H9 (cell line): ENCODE data around the gene KCMF1. TPM values are rescaled to one million over a fixed set of nuclear protein-coding genes. Genes with fewer than 3 reads are reported as not detected.
A peak's percentile ranks its signal among the peaks of the same experiment; 100 is the strongest.

ENCODE experiments used
- DNase-seq: peaks from one replicate; pipeline ENCODE4 v3.0.0-alpha.2; 2017
- H2AFZ ChIP-seq: one replicate; pipeline ENCODE4 v1.6.1; 2013; ENCODE audit warnings: mild to moderate bottlenecking, low read length, control low read depth, moderate library complexity
- H2AK5ac ChIP-seq: 2 replicates; pipeline ENCODE4 v1.6.1; 2013; ENCODE audit warnings: low read length, control low read depth, mixed read lengths; ENCODE audit not compliant: insufficient read length
- H2BK120ac ChIP-seq: one replicate; pipeline ENCODE4 v1.6.1; 2013; ENCODE audit warnings: low read depth, mild to moderate bottlenecking, low read length, control low read depth, inconsistent platforms; ENCODE audit not compliant: poor library complexity, severe bottlenecking
- H2BK12ac ChIP-seq: 2 replicates; pipeline ENCODE4 v1.6.1; 2013; ENCODE audit warnings: low read length, control low read depth, mixed read lengths, low read depth; ENCODE audit not compliant: insufficient read length
- H2BK15ac ChIP-seq: 2 replicates; pipeline ENCODE4 v1.6.1; 2013; ENCODE audit warnings: low read depth, low read length, control low read depth
- H2BK20ac ChIP-seq: one replicate; pipeline ENCODE4 v1.6.1; 2013; ENCODE audit warnings: low read depth, mild to moderate bottlenecking, low read length, control low read depth, inconsistent platforms; ENCODE audit not compliant: poor library complexity, severe bottlenecking
- H2BK5ac ChIP-seq: 2 replicates; pipeline ENCODE4 v1.6.1; 2013; ENCODE audit warnings: low read length, control low read depth, mixed read lengths; ENCODE audit not compliant: insufficient read length
- H3K14ac ChIP-seq: 2 replicates; pipeline ENCODE4 v1.6.1; 2013; ENCODE audit warnings: low read length, control low read depth; ENCODE audit not compliant: insufficient read depth
- H3K18ac ChIP-seq: 2 replicates; pipeline ENCODE4 v1.6.1; 2013; ENCODE audit warnings: low read depth, mild to moderate bottlenecking, mixed read lengths, low read length, control low read depth; ENCODE audit not compliant: insufficient read length
- H3K23ac ChIP-seq: 2 replicates; pipeline ENCODE4 v1.6.1; 2013; ENCODE audit warnings: low read length, control low read depth, mixed read lengths, low read depth; ENCODE audit not compliant: insufficient read length
- H3K23me2 ChIP-seq: 2 replicates; pipeline ENCODE4 v1.6.1; 2013; ENCODE audit warnings: low read depth, mild to moderate bottlenecking, mixed read lengths, low read length, control low read depth; ENCODE audit not compliant: insufficient read length, poor library complexity, severe bottlenecking
- H3K27ac ChIP-seq: 2 replicates; pipeline ENCODE4 v1.5.1; 2013; ENCODE audit warnings: low read length, control low read depth, mixed read lengths, low read depth; ENCODE audit not compliant: insufficient read length
- H3K27me3 ChIP-seq: 2 replicates; pipeline ENCODE4 v1.6.1; 2013; ENCODE audit warnings: low read length, control low read depth, inconsistent platforms; ENCODE audit not compliant: insufficient read depth
- H3K4ac ChIP-seq: 2 replicates; pipeline ENCODE4 v1.6.1; 2013; ENCODE audit warnings: low read depth, mild to moderate bottlenecking, control low read depth, inconsistent platforms, low read length, moderate library complexity
- H3K4me1 ChIP-seq: 2 replicates; pipeline ENCODE4 v1.6.1; 2013; ENCODE audit warnings: low read length, control low read depth, inconsistent platforms; ENCODE audit not compliant: insufficient read depth
- H3K4me2 ChIP-seq: 2 replicates; pipeline ENCODE4 v1.6.1; 2013; ENCODE audit warnings: low read length, control low read depth, mixed read lengths; ENCODE audit not compliant: insufficient read length, insufficient read depth
- H3K56ac ChIP-seq: 2 replicates; pipeline ENCODE4 v1.6.1; 2013; ENCODE audit warnings: low read depth, mild to moderate bottlenecking, mixed read lengths, low read length, control low read depth; ENCODE audit not compliant: insufficient read length
- H3K79me1 ChIP-seq: 2 replicates; pipeline ENCODE4 v1.6.1; 2013; ENCODE audit warnings: low read depth, mild to moderate bottlenecking, moderate library complexity, low read length, control low read depth, inconsistent platforms; ENCODE audit not compliant: insufficient read depth, poor library complexity, severe bottlenecking
- H3K79me2 ChIP-seq: 2 replicates; pipeline ENCODE4 v1.6.1; 2013; ENCODE audit warnings: low read length, control low read depth, inconsistent platforms; ENCODE audit not compliant: insufficient read depth
- H3K9ac ChIP-seq: 2 replicates; pipeline ENCODE4 v1.6.1; 2013; ENCODE audit warnings: low read length, control low read depth, mixed read lengths; ENCODE audit not compliant: insufficient read length; ENCODE audit errors: extremely low read depth
- H3K9me3 ChIP-seq: one replicate; pipeline ENCODE4 v1.6.1; 2013; ENCODE audit warnings: low read depth, low read length, inconsistent platforms; ENCODE audit not compliant: control insufficient read depth
- H3T11ph ChIP-seq: one replicate; pipeline ENCODE4 v1.6.1; 2013; ENCODE audit warnings: mild to moderate bottlenecking, low read length, control low read depth, inconsistent platforms
- H4K20me1 ChIP-seq: one replicate; pipeline ENCODE4 v1.6.1; 2013; ENCODE audit not compliant: control insufficient read depth, insufficient read length, insufficient read depth
- H4K5ac ChIP-seq: 2 replicates; pipeline ENCODE4 v1.6.1; 2013; ENCODE audit warnings: low read depth, mild to moderate bottlenecking, mixed read lengths, low read length, control low read depth; ENCODE audit not compliant: insufficient read length
- H4K8ac ChIP-seq: replicated peaks from 2 replicates; pipeline ENCODE4 v1.6.1; 2013; ENCODE audit warnings: low read length, control low read depth, mixed read lengths, low read depth; ENCODE audit not compliant: insufficient read length
- H4K91ac ChIP-seq: 2 replicates; pipeline ENCODE4 v1.6.1; 2013; ENCODE audit warnings: low read depth, mild to moderate bottlenecking, moderate library complexity, mixed read lengths, low read length, control low read depth; ENCODE audit not compliant: insufficient read length
- H3K27ac Mint-ChIP-seq, 3 experiments: 2 replicates in 2 of 3; 3 replicates in 1 of 3; pipeline ENCODE4 v1.8.0; 2020 to 2021; ENCODE audit warnings: mixed read lengths in 3 of 3, mild to moderate bottlenecking in 1 of 3, moderate library complexity in 1 of 3
- H3K27me3 Mint-ChIP-seq: 2 replicates; pipeline ENCODE4 v1.8.0; 2021; ENCODE audit warnings: low read depth, mild to moderate bottlenecking, moderate library complexity, mixed read lengths
- H3K36me3 Mint-ChIP-seq, 3 experiments: 2 replicates in 2 of 3; 3 replicates in 1 of 3; pipeline ENCODE4 v1.8.0; 2020 to 2021; ENCODE audit warnings: low read depth in 3 of 3, mixed read lengths in 3 of 3; ENCODE audit not compliant: insufficient read depth in 1 of 3
- H3K4me1 Mint-ChIP-seq, 2 experiments: 2 replicates each; pipeline ENCODE4 v1.8.0; 2020; ENCODE audit warnings: mixed read lengths in 2 of 2
- H3K4me3 Mint-ChIP-seq, 2 experiments: 2 replicates in 1 of 2; 3 replicates in 1 of 2; pipeline ENCODE4 v1.8.0; 2020 to 2021; ENCODE audit warnings: mild to moderate bottlenecking in 2 of 2, mixed read lengths in 2 of 2, moderate library complexity in 1 of 2
- H3K9me3 Mint-ChIP-seq, 2 experiments: 2 replicates in 1 of 2; 3 replicates in 1 of 2; pipeline ENCODE4 v1.8.0; 2020; ENCODE audit warnings: mild to moderate bottlenecking in 2 of 2, mixed read lengths in 2 of 2, moderate library complexity in 1 of 2
- WGBS: extraction: QIAGEN DNeasy Blood & Tissue Kit; methylation state at CpG from one replicate; pipeline ENCODE4 v1.1.7; 2013; ENCODE audit warnings: missing lambda C conversion rate, low lambda C conversion rate, mixed read lengths; ENCODE audit not compliant: insufficient read length; ENCODE audit errors: extremely low coverage; 5-methylcytosine and 5-hydroxymethylcytosine counted together
- total RNA-seq: library from RNA; stranded (reverse); gene quantifications from 2 replicates; pipeline ENCODE4 v1.2.1, GENCODE V29; 2021
- TF ChIP-seq, protein P1 (sequence below): fragments of 200-600 bp; sonication (generic); conservative IDR thresholded peaks from 3 replicates; pipeline ENCODE4 v1.8.0; 2021; ENCODE audit warnings: antibody characterized with exemption, mild to moderate bottlenecking

The KCMF1 gene
- total RNA-seq, 1 experiment from 2014 or later, result 113 TPM

GRCh38 chr2:84995826-84996225, 24.9 kb downstream of the KCMF1 start:
- Histone ChIP-seq H3K79me1 (peaks cover 4% of the 10 kb centered on the region), H2BK12ac (no peak overlapping the region), H3K14ac (no peak overlapping the region), H2BK120ac (no peak overlapping the region), H3K4me1 (no peaks in the 10 kb centered on the region), H3K9ac (no peak overlapping the region), H3K27me3 (no peaks in the 10 kb centered on the region), H3K23ac (no peak overlapping the region), H3T11ph (no peak overlapping the region), H3K4me2 (no peak overlapping the region), H4K91ac (no peak overlapping the region), H3K23me2 (no peaks in the 10 kb centered on the region), H3K79me2 (peaks cover 38% of the 10 kb centered on the region; the same call in 1 of the 2 replicates), H2BK5ac (no peak overlapping the region), H4K8ac (no peak overlapping the region), H3K4ac (no peak overlapping the region), H4K5ac (no peak overlapping the region), H2BK20ac (no peak overlapping the region), H2AFZ (no peak overlapping the region), H4K20me1 (no peaks in the 10 kb centered on the region), H3K18ac (no peak overlapping the region), H3K9me3 (no peaks in the 10 kb centered on the region), H2BK15ac (no peak overlapping the region), H3K56ac (no peak overlapping the region), H3K27ac (no peak overlapping the region), H2AK5ac (no peak overlapping the region)
- Mint-ChIP-seq H3K9me3 (no peaks in the 10 kb centered on the region), H3K4me3 (no peak overlapping the region), H3K27me3 (no peaks in the 10 kb centered on the region), H3K27ac (peak overlapping the region in 1 of 3 experiments; percentile 41; a peak in 1 of 7 replicates), H3K4me1 (peaks cover 2 to 7% of the 10 kb centered on the region in 2 experiments; a peak in 2 of 4 replicates), H3K36me3 (peaks cover 0 to 7% (median 7%) of the 10 kb centered on the region in 3 experiments; a peak in 3 of 7 replicates)
- no CpG with 5 or more reads among the region's 2 CpGs for WGBS
- DNase-seq, result no peak
- TF ChIP-seq, protein P1, sequence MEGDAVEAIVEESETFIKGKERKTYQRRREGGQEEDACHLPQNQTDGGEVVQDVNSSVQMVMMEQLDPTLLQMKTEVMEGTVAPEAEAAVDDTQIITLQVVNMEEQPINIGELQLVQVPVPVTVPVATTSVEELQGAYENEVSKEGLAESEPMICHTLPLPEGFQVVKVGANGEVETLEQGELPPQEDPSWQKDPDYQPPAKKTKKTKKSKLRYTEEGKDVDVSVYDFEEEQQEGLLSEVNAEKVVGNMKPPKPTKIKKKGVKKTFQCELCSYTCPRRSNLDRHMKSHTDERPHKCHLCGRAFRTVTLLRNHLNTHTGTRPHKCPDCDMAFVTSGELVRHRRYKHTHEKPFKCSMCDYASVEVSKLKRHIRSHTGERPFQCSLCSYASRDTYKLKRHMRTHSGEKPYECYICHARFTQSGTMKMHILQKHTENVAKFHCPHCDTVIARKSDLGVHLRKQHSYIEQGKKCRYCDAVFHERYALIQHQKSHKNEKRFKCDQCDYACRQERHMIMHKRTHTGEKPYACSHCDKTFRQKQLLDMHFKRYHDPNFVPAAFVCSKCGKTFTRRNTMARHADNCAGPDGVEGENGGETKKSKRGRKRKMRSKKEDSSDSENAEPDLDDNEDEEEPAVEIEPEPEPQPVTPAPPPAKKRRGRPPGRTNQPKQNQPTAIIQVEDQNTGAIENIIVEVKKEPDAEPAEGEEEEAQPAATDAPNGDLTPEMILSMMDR, result no peak
